Stimulated activated CD4-positive, alpha-beta T cell treated with anti-CD3 and anti-CD28 coated beads, TNF-alpha, amount 100 ng/mL, for 1 hour (primary cell): ENCODE data around the gene CTSC.
"Not testable (repeated sequence)": the region's sequence is repeated elsewhere in the genome, so short reads cannot be mapped to it uniquely, and the experiment has no call there.

Experiments
- DNase-seq, 3 donors: peaks; one replicate each; pipeline ENCODE4 v3.0.0-alpha.2; 2020; ENCODE audit warnings: low read depth in 3 of 3, low spot score in 1 of 3

Gene CTSC

DNA sequence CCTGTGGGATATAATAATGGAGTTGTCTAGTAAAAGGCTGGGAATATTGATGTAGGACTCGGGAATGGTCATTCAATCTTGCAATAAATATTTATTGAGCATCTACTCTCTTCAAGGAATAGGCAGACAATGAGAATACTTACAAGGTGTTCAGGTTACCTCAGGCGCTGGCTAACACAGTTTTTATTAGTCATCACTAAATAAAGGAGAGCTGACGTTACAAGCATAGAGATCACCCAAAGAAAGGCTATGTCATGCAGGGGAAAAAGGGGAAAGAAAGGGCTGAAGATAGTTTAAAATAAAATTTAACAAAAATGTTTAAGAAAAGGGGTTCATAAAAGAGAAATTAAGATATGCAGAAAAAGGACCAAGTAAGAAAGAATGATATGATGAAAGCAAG lies 15.8 kb upstream of the CTSC start:
- no peak for DNase-seq

DNA sequence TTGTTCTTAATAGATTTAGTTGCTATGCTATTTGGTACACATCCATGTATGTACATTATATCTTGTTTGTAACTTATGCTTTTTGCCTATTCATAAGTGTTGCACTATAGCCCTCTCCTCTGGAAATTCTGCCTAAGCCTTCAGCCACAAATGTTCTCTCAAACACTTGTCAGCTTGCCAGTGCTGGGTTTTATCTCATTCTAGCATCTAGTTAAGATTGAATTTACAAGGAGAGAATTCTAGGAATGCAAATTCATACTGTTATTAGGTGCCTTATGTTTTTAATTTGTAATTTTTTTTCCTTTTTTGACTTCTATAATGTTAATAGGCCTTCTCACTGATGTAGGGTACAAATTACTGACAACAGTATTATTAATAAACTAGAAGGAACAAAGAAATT lies 14.6 kb upstream of the CTSC start:
- no peak for DNase-seq

DNA sequence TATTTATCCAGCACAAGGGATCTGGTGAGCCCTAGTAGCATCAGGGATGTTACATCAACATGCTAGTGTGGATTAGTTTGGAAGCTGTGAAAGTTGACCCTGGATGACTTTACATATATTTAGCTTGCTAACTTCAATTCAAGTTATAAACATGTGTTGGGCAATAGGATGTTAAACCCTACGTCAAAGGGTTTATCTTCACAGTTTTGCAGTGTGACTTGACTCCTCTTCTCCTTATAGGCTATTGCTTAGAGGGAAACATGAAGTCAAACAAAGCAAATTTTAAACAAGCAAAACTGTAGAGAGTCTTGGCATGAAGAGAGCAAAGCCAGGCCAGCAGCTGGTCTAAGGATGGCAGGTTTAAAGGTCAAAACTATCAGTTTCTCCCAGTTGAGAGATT lies 11.3 kb upstream of the CTSC start:
- no peak for DNase-seq

DNA sequence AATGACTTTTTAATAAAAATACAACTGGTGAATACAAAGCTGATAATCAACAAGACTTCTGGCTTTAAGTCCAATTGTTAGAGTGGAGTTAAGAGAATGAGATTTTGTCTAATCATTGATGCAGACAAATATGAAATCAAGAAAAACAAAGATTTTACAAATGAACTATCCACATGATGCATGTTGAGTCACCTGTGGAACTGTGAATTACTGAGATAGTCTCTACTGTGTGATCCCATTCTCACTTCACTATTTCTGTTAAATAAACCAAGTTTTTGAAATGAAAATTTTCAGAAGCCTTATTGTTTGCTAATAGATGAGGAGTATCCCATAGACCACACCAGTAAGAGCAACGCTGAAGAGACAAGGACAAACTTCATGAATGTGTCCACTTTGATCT lies 8.4 kb upstream of the CTSC start:
- no peak for DNase-seq

DNA sequence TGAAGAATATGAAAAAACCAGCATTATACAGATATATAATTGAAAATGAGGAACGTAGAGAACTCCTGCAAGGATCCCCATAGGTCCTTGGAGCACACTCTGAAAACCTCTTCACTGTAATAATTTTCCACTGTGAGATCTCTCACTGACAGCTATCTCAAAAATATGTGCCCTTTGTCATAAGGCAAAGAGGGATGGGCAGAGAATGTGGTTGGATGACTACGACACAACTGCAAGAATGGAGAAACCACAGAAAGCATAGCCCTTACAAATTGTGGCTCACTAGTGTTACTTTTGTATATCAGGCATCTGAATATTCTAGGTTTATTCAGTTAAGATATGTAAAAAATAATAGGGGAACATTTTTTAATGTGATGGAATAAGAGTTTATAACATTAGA lies 7.9 kb upstream of the CTSC start:
- DNase-seq, result no peak

DNA sequence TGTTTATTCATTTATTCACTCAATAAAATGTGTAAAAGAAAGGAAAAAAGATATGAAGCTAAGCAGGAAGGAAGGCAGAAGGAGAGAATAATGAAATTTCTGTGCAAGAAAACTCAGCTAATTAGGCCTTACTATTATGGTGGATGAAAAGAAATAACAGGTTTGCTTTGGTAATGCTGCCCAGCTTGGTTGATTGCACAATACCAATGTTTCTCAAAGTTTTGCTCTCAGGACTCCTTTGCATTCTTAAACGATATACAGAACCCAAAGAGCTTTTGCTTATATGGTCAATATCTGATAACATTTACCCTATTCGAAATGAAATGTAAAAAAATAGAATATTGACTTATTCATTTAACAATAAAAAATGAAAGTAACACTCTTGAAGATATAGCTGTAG lies 7.3 kb upstream of the CTSC start:
- DNase-seq, result no peak

DNA sequence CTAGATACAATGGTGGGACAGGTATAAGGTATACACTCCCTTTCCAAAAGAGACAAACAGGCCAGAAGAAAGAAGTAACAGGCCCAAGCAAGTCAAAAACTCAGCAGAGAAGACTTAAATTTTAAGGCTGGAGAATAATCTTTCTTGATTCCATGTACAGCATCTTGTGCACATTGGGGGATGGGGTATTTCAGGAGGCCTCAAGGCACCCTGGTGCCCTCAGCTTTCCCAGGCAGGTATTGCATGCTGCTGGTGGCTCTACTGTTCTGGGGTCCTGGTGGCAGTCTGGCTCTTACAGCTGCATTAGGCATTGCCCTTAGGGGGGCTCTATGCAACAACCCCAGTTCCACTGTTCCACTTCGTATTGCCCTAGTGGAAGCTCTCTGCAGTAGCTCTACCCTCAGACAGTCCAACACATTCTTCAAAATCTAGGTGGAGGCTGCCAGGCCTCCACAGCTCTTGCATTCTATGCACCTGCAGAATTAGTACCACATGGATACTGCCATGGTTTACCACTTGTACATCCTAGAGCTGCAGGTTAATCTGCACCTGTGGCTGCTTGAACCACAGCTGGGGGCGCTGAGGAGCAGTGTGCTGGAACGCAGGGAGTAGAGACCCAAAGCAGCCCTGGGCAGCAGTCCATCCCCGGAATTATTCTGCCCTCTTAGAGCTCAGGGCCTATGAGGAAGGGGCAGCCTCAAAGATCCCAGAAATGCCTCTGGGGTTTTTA lies 4.2 kb upstream of the CTSC start:
- no peak for DNase-seq

DNA sequence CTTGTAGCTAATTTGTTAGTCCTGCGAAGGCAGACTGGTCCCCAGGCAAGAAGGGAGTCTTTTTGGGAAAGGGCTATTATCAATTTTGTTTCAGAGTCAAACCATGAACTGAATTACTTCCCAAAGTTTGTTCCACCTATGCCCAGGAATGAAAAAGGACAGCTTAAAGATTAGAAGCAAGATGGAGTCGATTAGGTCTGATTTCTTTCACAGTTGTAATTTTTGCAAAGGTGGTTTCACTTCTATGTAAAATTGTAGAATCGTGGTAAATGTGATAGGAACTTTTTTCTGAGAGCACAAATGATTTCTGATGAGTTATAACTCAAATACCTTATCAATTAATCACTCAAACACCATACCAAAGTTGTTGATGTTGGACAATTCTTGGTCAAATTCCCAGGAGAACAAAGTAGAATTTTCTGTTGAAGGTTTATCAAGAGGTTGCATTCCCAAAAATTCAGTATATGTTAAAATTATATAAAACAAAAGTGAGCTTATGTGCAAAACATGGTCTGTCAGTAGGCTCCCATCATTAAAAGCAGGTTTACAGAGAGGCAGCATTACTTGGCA lies 2.9 kb upstream of the CTSC start:
- no peak for DNase-seq

DNA sequence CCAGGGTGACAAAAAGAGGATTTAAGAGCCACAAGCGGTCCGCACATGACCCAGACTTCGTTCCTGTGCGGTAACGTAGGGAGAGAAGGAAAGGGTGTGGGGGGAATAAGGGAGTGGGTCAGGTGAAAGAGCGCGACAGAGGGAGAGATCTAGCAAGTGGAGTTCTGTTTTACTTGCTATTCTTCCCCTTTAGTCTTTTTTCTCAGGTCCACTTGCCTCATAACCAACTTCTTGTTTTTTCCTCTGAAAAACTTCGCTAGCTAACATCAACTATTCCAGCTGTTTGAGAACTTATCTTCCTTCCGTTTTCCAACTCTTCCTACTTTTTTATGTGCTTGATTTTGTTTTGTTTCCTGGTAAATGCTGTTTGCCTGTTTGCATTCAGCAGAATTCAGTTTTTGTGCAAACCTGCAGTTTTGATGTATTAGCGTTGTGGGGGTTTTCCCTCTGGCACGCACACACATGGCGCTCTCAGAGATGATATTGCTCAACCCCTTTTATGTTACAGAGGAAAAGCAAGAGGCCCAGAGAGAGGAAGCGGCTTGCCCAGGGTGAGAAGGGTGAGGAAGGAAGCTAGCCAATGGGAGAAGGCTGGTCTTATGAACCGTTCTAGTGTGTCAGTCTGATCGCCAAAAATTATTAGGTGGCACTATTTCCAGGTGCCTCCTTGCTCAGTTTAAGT lies 592 bp upstream of the CTSC start:
- DNase-seq, result no peak

DNA sequence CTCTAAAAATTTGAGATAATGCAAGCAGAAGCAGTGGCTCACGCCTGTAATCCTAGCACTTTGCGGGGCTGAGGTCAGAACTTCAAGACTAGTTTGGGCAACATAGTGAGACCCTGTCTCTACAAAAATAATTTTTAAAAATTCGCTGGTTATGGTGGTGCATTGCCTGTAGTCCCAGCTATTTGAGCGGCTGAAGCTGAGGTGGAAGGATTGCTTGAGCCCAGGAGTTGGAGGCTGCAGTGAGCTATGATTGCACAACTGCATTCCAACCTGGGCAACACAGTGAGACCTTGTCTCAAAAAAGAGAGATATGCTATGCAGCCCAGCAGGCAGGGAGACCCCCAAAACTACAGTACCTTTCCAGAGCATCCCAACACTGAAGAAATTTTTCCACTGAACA lies 2.3 kb downstream of the CTSC start:
- DNase-seq, result no peak

DNA sequence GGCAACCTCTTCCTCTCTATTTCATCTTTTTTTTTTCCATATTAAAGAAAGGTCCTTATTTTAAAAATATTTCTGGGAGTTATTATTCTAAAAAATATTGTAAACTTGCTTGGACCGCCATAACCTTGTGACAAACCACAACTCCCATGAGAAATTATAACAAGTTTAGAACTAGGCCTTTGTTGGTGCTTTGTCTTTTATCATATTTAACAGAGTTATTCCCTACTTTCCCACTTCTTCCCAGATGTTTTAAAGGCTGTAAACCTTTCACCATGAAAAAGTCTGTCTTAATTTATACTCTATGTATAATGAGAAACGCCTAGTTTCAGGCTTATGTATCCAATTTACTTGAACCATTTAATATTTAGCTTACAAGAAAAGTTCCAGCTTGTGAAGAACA lies 3.7 kb downstream of the CTSC start:
- no peak for DNase-seq

DNA sequence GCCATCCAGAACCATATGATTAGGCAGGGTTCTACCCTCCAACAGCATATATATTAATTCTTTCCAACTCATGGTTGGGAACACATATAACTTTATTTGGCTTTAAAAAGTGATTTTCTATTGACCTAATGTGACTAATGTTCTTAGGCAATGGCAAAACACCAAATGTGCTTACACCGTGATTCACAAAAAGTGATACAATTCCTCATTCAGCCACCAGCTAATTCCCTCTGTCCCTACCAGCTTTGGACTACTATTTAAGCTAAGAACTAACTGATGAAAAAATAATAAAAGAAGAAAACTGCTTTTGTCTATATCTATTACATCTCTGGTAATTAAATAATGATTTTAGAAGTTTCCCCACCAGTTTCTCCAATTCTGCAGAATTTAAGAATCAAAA lies 4.7 kb downstream of the CTSC start:
- DNase-seq, result no peak

DNA sequence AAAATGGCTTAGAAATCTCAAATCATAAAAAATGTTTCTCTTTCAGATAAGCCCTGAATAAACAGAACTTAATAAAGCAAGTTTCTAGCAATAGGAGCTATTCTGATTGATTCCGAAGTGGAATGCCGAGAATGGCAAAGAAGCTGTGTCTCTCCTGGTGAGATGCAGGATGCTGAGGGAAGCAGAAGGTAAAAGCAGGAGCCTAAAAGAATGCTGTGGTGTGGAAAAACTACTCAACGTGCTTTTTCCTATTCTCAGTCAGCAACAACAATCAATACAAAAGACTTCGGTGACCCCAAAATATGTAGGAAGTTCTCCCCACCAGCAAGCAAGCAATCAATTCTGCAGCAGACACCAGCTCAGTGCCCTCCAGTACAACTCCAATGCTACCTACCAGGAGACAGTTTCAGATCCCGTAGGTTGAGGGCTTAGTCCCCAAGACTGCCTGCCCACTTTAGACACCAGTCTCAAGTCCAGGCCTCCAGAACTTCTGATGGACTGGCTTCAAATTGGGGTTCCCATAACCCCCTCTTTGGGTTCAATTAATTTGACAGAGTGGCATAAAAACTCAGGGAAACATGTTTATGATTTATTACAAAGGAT lies 6.6 kb downstream of the CTSC start:
- DNase-seq, result no peak

DNA sequence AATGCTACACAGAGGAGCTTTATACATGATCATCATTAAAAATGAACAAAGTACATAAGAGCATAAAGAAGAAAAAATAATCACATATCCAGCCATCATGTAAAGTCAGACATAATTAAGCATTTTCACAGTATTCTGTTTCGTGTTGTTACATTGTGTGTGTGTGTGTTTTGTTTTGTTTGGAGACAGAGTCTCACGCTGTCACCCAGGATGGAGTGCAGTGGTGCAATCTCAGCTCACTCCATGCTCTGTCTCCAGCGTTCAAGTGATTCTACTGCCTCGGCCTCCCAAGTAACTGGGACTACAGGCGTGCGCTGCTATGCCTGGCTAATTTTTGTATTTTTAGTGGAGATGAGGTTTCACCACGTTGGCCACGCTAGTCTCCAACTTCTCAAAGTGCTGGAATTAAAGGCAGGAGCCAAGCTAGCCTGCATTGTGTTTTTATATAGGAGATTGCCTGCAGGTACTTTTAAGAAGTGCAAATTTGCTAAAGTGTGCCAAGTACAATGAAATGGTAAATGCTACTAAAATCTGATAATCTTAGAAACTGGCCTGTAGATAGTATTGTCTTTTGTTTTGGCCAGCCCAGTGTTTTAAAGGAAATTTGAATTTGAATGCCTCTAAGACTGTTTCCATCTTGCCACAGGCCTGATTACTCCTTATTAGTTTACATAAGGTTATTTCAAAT lies 7.8 kb downstream of the CTSC start:
- no peak for DNase-seq

DNA sequence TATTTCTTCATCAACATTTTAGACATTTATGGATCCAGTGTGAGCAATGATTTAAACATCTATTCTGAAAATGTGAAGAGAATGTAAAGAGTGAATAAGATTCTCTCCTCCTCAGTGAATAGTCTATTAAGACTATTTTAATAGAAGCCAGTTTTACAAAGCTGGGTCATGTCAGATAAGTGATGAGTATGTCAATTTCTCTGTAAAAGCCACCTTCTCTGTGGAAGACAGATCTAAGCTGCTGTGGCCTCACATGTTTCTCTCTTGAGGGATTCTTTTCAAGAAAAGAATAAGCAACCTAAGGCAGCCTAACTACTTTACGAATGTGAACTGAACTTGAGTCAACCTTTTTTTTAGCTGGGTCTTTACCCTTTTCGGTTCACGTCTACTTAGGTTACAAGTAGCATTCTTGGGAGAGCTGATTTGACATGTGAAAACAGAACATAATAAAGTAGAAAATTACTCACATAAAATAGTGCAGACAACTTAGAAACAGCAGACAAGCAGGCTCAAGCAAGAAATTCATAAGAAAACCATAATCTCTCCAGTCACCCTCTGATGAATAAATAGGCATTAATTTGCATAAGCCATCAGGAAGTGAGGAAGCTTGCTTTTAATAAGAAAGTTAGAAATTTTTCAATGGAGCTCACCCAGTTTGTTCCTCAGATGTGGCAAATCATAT lies 9.9 kb downstream of the CTSC start:
- no peak for DNase-seq

DNA sequence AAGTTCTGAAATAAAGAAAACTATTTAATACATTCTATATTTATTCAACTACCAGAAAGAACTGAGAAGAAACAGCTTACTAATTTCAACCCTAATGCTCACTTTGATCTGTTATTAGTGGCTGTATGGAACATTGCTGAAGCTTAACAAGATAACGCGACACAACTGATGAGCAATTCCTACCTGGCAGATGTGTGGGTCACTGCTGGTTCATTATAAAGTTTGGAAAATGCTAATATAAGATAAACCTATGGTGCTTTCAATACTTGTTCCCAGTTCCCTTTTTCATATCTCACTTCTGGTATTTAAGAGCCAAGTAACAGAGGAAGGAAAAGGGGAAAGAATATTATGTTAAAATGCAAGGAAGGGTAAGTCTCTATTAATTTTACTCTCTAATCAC lies 10.5 kb downstream of the CTSC start:
- DNase-seq, result no peak

DNA sequence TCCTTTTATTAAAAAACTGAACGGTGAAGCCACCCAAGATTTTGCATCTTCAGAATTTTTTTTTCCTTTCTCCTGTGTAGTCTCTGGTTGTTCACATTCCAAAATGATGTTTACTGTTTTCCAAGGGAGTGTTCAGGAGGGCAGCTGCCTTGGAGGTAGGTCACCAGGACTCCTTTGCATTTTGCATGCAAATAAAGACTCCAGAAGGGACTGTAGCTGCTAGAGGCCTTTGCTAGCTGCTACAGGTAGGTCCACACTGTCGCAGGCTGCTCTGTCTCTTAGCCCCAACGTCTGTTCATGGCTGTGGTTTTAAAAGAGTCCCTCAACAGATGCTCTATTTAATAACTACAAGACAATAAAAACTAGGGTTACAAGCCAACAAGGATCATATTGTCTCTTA lies 11.4 kb downstream of the CTSC start:
- DNase-seq, result no peak

DNA sequence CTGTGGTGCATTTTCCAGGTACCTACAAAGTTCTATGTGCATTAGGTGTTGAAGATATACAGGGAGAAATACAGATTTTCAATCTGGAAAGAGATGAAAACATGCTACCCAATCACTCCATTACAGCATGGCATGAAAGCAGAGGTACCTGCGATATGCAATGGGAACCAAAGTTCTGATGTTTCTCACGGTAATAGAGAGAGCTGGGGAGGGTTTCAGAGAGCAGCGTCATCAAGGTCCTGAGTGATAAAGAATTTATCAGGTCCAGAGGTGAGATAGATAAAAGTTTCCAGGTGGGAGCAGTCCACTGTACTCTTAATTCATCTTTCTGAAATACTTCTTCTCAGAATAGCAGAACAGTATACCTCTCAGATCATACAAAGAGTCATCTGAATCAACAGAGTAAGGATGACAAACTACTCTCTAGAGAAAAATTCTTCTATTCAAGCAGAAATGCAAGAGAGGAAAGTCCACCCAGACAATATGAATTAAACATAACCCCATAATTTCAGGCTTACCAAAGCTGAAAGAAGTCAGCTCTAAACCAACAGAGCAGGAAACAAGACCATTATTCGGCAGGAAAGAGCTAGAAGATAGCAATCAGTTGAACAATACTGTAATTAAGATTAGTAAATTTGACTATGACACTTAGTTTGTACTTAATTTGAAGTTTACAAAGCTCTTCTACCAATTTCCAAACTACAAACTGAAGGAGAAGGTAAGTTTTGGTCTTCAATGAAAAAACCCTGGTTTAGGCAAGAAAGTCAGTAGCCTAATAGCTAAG lies 12.8 kb downstream of the CTSC start:
- DNase-seq, result no peak

DNA sequence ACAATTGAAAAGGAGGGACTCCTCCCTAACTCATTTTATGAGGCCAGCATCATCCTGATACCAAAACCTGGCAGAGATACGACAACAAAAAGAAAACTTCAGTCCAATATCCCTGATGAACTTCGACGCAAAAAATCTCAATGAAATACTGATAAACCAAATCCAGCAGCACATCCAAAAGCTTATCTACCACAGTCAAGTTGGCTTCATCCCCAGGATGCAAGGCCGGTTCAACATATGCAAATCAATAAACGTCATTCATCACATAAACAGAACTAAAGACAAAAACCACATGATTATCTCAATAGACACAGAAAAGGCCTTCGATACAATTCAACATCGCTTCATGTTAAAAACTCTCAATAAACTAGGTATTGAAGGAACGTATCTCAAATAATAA lies 14.7 kb downstream of the CTSC start:
- not testable (repeated sequence) for DNase-seq

DNA sequence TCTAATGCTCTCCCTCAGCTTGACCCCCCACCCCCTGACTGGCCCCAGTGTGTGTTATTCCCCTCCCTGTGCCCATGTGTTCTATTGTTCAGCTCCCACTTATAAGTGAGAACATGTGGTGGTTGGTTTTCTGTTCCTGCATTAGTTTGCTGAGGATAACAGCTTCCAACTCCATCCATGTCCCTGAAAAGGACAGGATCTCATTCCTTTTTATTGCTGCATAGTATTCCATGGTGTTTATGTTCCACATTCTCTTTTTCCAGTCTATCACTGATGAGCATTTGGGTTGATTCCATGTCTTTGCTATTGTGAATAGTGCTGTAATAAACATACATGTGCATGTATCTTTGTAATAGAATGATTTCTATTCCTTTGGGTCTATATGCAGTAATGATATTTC lies 16.1 kb downstream of the CTSC start:
- DNase-seq, result not testable (repeated sequence)
